NCI-H1417 treated with DMSO at 0.1 percent for 48 hours (cell line): ENCODE data around the gene AOPEP.

ENCODE experiments used
- DNase-seq: peaks from one replicate; lab custom pipeline; 2025; lab: John Stamatoyannopoulos, UW

The AOPEP gene

DNA sequence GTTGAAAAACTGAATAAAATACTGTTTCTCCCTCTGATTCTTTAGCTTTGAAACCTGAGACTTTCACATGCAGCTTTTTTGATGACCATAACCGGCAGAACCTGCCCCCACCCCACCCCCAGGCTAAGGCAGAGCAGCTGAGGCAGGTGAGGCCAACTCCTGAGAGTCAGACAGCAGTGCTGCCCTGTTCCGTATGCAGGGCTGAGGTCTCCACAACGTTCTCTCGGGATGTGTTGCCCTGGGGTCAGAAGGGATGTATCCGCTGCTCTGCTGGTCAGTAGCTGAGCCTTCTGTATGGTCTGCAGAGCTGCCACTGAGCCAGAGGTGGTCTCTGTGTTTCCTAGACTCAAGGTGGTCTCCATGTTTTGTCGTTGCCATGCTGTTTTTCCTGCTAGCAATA is 190.5 kb downstream of the AOPEP start:
- no peak for DNase-seq

DNA sequence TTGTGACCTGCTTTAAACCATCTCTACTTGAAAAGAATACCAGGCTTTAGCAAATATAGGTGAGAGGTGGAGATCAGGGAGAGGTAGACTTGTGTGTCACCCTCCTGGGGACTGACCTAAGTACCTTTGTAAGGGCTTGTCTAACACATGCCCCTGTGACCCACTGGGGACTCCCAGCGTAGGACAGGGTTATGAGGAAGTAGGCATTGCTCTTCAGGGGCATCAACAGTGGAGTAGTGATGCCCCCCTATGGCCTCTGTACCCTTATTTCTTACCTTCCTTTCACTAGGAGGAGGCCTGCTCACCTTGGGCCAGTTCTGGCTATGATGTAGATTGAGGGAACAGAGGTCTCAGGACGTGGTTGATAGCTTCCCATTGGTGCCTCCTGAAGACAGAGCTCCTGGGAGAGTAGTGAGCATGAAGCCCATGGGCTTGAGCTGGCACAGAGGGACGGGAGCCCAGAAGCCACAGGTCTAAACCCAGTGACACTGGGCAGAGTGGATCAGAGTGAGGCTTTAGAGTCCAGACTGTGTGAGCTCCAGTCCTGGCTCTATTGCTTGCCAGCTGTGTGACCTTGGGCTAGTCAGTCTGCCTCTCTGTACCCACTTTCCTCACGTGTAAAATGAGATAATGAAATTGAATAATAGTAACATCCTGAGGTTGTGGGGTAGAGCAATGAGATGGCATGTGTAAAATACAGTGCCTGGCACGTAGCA is 191.7 kb downstream of the AOPEP start:
- DNase-seq, result no peak

DNA sequence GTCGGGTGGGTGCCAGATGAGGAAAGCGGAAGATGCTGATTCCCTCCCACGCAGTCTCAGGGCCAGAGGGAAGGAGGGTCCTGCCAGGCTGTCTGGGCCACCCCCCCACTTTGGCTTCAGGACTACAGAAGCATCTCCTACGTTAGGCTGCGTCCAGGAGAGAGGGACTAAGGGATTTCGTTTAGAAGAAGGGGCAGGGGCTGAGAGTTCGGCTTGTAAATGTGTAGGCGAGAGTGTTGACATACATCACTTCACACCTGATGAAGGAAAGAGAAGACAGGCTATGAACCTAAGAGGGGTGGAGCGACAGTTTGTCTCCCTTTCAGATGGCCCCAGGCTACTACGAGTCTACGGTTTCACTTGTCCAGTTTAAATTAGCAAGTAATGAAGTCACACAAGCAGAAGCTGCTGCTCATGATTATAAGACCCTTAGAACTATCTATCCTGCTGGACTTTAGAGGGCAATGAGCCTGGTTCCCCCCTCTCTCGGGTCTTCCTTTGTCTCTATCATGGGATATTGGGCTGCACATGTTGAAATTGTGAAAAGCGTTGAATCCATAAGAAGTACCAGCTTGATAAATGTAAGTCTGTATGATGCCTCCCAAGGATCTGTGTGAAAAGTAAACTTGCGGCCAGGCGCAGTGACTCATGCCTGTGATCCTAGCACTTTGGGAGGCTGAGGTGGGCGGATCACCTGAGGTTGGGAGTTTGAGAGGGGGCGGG is 193.0 kb downstream of the AOPEP start:
- DNase-seq, result no peak

GRCh38 chr9:94920420-94921091 is 194.1 kb downstream of the AOPEP start:
- DNase-seq, result no peak

GRCh38 chr9:94921092-94921471 is 194.6 kb downstream of the AOPEP start:
- DNase-seq, result no peak

DNA sequence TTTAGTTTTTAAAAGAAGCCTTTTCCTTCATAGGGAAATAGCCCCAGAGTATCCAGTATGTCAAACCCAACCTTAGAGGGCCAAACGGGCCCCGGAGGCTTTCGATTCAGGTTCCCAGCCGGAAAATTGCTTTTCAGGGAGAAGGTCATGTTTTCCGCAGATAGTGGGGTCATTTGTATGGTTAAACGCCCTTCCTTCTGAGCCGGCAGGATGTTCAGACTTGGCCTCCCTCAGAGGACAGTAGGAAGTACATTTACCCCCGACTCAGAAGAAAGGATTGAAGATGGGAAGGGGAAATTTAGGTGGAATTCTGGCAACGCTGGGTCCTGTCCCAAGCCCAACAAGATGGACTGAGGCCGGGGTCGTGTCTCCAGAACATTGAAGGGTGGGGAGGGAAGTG is 195.2 kb downstream of the AOPEP start:
- DNase-seq, result no peak

DNA sequence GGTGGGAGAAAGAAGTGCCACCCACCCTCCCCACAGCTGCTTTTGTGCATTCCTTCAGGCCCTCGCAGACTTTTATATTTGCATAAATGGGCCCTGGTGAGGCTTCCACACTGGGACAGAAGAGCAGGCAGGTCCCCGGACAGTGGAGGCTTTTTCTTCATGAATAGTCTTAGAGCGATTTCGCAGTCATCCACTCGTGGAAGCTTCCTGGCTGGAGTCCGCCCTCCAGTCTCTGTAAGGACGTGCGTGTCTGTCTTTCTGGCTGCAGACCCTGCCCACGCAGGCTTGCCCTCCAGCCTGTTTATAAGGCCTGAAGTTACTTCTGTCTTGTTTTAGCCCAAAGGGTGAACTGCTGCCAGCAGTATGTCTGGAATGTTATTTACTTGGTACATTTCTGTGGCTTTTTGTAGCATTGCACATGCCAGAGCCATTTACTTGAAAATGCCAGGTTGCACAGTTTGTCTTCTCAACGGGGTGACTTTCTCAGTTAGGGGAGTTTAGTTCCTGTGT is 195.7 kb downstream of the AOPEP start:
- DNase-seq, result no peak

GRCh38 chr9:94922691-94923107 is 196.2 kb downstream of the AOPEP start:
- DNase-seq, result no peak

DNA sequence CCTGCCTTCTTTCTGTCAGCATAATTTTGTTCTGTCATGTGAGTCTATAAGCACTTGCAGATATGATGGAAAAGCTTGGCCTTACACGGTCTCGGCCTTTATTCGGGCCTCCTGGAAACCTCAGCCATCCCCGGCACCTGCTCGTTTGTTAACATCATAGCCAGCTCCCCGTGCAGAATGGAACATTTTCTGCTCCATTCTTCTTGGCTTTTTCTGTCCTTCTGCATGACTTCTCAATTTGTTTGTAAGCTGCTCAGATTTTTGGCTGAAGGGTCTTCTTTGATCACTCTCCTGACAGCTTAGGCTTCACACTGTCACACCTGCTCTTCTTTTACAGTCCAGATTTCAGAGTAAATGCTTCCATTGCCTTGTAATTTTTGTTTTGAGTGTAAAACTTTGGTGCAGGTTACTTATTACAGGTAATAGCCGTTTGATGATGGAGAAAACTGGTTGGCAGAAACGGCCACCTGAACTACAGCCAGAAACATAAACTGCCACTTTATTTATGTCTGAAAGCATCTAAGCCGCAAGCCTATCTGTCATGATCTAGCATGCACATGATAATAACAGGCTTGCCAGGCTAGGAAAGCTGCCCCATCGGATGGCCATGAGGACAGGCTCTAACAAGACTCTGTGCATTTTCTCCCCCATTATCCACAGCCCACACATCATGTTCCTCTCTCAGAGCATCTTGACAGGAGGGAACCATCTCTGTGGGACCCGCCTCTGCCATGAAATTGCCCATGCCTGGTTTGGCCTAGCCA is 197.0 kb downstream of the AOPEP start:
- DNase-seq, result no peak

DNA sequence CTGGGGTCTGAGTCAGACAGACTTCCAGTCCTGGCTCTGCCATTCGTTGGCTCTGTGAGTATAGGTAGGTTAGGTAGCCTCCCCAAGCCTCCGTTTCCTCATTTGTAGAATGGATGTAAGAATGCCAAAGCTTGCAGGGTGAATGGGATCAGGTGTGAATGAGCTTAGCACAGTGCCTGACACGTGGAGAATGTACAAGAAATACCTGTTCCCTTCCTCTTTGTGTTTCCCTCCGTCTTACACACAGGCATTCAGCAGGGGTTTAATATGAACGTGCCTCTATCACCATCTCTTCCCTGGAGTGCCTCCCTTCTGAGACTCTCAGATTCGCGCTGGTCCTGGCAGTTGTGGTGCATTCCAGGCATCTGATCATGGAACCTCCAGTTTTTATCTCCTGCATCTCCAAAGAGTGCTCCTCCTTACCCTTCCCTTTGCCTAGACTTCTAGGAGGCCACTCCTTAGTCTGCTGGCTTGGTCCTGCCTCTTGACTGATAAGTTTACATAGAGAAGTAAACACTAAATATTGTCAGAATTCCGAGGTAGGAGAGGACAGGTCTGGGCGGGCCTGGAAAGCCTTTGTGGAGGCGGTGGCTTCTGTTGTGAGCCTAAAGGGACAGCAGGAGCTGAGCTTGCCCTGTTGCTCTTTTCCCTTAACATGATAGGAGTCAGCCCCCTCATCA is 199.4 kb downstream of the AOPEP start:
- no peak for DNase-seq

GRCh38 chr9:94926431-94926800 is 199.9 kb downstream of the AOPEP start:
- DNase-seq, result no peak

- DNase-seq, result no peak
Measured at GRCh38 chr9:94927048-94927761, 200.7 kb downstream of the AOPEP start.

DNA sequence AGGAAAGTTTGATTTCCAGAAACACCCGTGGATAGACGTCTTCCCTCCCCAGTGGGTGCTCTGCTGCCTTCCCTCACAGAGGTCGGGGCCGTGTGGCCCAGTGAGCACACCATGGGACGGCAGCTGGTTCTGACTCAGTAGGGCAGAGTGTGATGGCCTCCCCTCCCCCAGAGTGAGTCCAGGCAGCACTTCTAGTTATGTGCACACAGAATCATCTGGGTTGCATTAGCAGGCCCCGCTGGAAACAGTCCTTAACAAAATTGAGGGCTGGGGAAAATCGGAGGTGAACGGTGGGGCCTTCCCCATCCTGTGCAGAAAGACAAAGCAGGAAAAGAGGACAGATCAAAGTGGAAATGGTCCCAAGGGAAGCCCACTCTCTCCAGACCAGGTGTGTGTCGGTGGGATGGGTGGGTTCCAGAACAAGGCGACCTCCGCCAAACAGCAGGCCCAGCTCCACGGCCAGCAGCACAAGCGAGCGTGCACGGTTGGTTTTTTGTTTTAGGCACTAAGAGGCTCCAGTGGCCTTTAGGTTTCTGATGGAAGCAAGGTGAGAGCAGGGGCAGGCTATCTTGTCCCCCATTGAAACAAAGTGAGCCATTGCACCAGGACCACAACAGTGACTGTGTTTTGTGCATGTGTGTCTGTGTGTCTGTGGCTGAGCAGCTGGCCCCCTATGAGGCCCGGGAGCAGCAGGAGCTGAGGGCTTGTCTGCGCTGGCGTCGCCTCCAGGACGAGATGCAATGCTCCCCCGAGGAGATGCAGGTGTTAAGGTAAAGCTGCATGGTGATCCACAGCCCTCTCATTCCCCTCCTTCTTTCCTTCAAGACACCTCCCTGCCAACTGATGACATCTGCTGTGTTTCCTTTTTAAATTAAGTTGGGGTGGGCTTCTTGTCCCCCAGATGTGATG is 201.5 kb downstream of the AOPEP start:
- DNase-seq, result no peak

DNA sequence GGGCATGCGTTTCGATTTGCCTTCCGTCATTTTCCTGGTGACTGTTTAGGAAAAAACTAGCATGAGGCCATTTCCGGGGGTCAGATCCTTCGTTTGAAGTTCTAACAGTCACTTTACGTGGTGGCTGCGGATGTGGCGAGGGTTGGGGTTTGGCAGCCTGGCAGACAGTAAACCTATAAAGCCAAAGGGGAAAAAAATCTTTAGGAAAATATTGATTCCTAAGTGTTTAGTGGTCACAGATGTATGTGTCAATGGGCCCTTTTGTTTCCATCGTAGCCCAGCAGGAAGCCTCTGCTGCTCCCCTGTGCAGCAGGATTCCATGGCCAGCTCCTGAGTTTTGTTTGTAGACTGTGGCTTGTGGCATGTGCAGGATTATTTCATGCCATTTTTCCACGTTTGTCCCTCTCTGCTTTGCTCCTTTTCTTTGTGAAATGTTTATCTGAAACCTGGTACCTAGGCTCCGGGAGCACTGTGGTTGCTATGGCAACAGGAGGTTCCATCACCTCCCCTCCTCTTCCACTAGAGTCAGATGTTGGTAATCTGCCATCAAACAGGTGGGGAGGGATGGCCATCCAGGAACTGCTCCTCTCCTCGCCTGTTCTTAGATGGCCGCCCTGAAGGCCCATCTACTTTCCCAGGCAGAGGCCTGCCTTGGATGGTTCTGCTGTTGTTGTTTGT is 202.3 kb downstream of the AOPEP start:
- no peak for DNase-seq

- no peak for DNase-seq
Measured at GRCh38 chr9:94929369-94929756, 202.9 kb downstream of the AOPEP start.

DNA sequence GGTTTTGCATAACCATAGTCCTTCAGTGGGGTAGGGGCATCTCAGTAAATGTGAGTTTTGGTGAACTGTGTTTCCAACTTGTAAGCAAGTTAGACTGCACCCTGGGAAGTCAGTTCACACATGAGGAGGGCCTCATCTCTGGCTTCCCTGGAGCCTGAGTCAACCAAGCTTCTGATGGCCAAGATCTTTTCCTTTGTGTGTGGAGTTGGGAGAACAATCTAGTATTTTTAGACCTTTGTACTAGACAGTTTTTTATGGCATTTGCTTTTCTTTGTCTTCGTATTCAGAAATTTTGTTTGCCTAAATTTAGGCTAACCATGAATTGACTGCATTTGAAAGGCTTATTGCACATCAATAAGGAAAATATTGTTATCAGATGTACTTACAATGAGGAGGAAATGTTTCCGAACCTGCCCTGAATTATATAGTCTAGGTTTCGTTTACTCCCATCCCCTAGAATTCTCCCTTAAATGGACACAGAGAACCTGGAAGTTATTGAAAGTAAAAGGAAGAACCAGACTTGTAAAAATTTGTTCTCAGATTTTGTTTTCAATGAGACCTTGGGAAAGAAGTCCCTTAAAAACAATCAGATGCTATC is 204.6 kb downstream of the AOPEP start:
- no peak for DNase-seq

GRCh38 chr9:94931740-94932139 is 205.2 kb downstream of the AOPEP start:
- no peak for DNase-seq

- DNase-seq, result no peak
Measured at GRCh38 chr9:94932652-94933510, 206.4 kb downstream of the AOPEP start.
